Measurements from ENCODE around the gene MMUT. TPM values are rescaled to one million over a fixed set of nuclear protein-coding genes. Genes with fewer than 3 reads are reported as not detected.

Gene MMUT
- total RNA-seq, 1 donor from 2014 or later, result 10.9 TPM

DNA sequence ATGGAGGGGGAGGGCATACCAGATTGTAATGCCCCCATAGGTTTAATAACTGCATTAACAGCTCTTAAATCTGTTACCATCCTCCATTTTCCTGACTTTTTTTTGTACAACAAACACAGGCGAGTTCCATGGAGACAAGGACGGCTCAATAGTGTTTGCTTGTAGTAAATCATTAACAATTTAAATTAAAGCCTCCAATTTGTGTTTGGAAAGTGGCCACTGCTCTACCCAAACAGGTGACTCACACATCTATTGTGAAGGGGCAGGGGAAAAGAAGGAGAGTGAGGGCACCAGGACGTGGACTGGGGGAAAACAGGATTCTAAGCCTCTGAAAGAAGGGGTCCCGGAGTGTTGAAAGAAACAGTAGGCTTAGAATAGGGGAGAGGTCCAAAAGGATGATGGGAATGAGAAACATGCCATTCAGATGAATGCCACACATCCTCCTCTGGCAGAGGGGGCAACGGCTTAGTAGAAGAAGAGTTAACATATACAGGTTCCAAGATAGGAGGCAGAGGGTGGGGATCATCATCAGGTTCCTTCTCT lies 43.6 kb upstream of the MMUT start:
- no peak for TF ChIP-seq EZH2 (IDR thresholded peaks at IDR 0.05; ENCODE audit: insufficient read depth, low read length)
- TF ChIP-seq, protein P1, sequence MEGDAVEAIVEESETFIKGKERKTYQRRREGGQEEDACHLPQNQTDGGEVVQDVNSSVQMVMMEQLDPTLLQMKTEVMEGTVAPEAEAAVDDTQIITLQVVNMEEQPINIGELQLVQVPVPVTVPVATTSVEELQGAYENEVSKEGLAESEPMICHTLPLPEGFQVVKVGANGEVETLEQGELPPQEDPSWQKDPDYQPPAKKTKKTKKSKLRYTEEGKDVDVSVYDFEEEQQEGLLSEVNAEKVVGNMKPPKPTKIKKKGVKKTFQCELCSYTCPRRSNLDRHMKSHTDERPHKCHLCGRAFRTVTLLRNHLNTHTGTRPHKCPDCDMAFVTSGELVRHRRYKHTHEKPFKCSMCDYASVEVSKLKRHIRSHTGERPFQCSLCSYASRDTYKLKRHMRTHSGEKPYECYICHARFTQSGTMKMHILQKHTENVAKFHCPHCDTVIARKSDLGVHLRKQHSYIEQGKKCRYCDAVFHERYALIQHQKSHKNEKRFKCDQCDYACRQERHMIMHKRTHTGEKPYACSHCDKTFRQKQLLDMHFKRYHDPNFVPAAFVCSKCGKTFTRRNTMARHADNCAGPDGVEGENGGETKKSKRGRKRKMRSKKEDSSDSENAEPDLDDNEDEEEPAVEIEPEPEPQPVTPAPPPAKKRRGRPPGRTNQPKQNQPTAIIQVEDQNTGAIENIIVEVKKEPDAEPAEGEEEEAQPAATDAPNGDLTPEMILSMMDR (IDR thresholded peaks at IDR 0.05; ENCODE audit: insufficient read depth, low read depth, low read length), result no peak
- DNase-seq (ENCODE audit: low read depth), result no peak
- Mint-ChIP-seq H3K36me3 (ENCODE audit: low read depth, unreplicated experiment) (no peaks in the 10 kb centered on the region), H3K27me3 (ENCODE audit: low read depth, unreplicated experiment) (no peaks in the 10 kb centered on the region), H3K27ac (ENCODE audit: unreplicated experiment) (no peak overlapping the region), H3K4me1 (ENCODE audit: low read depth, unreplicated experiment) (no peaks in the 10 kb centered on the region), H3K9me3 (ENCODE audit: unreplicated experiment) (peaks cover 6% of the 10 kb centered on the region), H3K4me3 (ENCODE audit: unreplicated experiment) (no peak overlapping the region)
- H3K9me3 ChIP-seq (ENCODE audit: insufficient read depth, low read depth, low read length), result no peaks in the 10 kb centered on the region
- no peak overlapping the region for H2AFZ ChIP-seq (ENCODE audit: low read depth, low read length)
- no peaks in the 10 kb centered on the region for H3K79me2 ChIP-seq (ENCODE audit: insufficient read depth, low read length)
- no peaks in the 10 kb centered on the region for H3K36me3 ChIP-seq (ENCODE audit: insufficient read depth, low read length)
- H3K4me1 ChIP-seq (ENCODE audit: insufficient read depth, low read length), result no peaks in the 10 kb centered on the region
- H3K4me3 ChIP-seq (ENCODE audit: insufficient read depth, low read depth, low read length), result no peak overlapping the region
- no peaks in the 10 kb centered on the region for H3K27me3 ChIP-seq (ENCODE audit: insufficient read depth, low read length)
- FAIRE-seq, result no peak
- H4K20me1 ChIP-seq (ENCODE audit: insufficient read depth, low read length), result no peaks in the 10 kb centered on the region
- no peak overlapping the region for H3K9ac ChIP-seq (ENCODE audit: low read length)
- no peak overlapping the region for H3K4me2 ChIP-seq (ENCODE audit: low read length)
- H3K27ac ChIP-seq (ENCODE audit: low read depth, low read length), result no peak overlapping the region

DNA sequence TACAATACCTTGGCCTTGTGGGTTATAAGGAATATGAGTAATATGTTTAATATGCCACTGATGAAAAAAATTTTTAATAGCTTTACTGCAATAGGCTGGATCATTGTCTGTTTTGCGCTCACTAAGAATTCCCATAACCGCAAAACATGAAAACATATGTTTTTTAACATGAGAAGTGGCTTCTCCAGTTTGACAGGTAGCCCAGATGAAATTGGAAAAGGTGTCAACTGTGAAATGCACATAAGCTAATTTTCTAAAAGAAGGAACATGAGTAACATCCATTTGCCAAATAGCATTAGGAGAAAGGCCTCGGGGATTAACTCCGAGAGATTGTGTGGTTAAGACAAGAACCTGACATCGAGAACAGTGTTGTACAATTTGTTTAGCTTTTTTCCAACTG lies 41.6 kb upstream of the MMUT start:
- H3K4me1 Mint-ChIP-seq (ENCODE audit: low read depth, unreplicated experiment), result no peaks in the 10 kb centered on the region
- FAIRE-seq, result no peak
- no peaks in the 10 kb centered on the region for H3K36me3 Mint-ChIP-seq (ENCODE audit: low read depth, unreplicated experiment)
- no peak for DNase-seq (ENCODE audit: low read depth)
- no peaks in the 10 kb centered on the region for H4K20me1 ChIP-seq (ENCODE audit: insufficient read depth, low read length)
- no peaks in the 10 kb centered on the region for H3K36me3 ChIP-seq (ENCODE audit: insufficient read depth, low read length)
- H3K27me3 ChIP-seq (ENCODE audit: insufficient read depth, low read length), result no peaks in the 10 kb centered on the region
- no peaks in the 10 kb centered on the region for H3K9me3 ChIP-seq (ENCODE audit: insufficient read depth, low read depth, low read length)
- TF ChIP-seq, protein P1 (IDR thresholded peaks at IDR 0.05; ENCODE audit: insufficient read depth, low read depth, low read length), result no peak
- TF ChIP-seq EZH2 (IDR thresholded peaks at IDR 0.05; ENCODE audit: insufficient read depth, low read length), result no peak
- H3K79me2 ChIP-seq (ENCODE audit: insufficient read depth, low read length), result no peaks in the 10 kb centered on the region
- no peak overlapping the region for H3K4me3 Mint-ChIP-seq (ENCODE audit: unreplicated experiment)
- H3K4me3 ChIP-seq (ENCODE audit: insufficient read depth, low read depth, low read length), result no peak overlapping the region
- no peak overlapping the region for H3K27ac Mint-ChIP-seq (ENCODE audit: unreplicated experiment)
- peaks cover 6% of the 10 kb centered on the region for H3K9me3 Mint-ChIP-seq (ENCODE audit: unreplicated experiment)
- H3K27me3 Mint-ChIP-seq (ENCODE audit: low read depth, unreplicated experiment), result no peaks in the 10 kb centered on the region
- no peak overlapping the region for H3K4me2 ChIP-seq (ENCODE audit: low read length)
- no peak overlapping the region for H2AFZ ChIP-seq (ENCODE audit: low read depth, low read length)
- no peak overlapping the region for H3K9ac ChIP-seq (ENCODE audit: low read length)
- H3K27ac ChIP-seq (ENCODE audit: low read depth, low read length), result no peak overlapping the region
- no peaks in the 10 kb centered on the region for H3K4me1 ChIP-seq (ENCODE audit: insufficient read depth, low read length)

DNA sequence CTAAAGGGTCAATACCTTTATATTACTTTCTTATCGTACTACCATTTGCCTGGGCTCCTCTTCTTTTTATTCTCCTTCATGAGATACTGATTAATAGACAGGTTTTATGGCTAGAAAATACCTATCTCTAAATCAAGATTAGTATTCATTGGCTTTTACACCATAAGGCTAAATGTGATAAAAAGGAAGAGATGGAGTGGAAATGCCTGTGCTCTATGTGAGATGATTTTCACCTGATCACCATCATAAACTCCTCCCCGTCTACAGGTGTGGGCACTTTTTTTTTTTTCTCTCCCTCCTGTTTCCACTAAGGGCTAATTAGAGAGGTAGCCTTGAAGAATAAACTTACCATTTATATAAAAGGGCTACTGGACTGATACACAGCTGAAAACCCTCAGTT lies 36.6 kb upstream of the MMUT start, which contains the start of gene GLYATL3:
Gene GLYATL3 (plus strand): TSS at position 301 of the 400 bp plus-strand sequence. CDS start 12,068 bp downstream, outside the sequence.
- no peak for TF ChIP-seq EZH2 (IDR thresholded peaks at IDR 0.05; ENCODE audit: insufficient read depth, low read length)
- TF ChIP-seq, protein P1 (IDR thresholded peaks at IDR 0.05; ENCODE audit: insufficient read depth, low read depth, low read length), result no peak
- no peak for DNase-seq (ENCODE audit: low read depth)
- Mint-ChIP-seq H3K4me1 (ENCODE audit: low read depth, unreplicated experiment) (no peaks in the 10 kb centered on the region), H3K27ac (ENCODE audit: unreplicated experiment) (no peak within 1 kb of the TSS), H3K9me3 (ENCODE audit: unreplicated experiment) (no peaks in the 10 kb centered on the region), H3K27me3 (ENCODE audit: low read depth, unreplicated experiment) (no peaks in the 10 kb centered on the region), H3K4me3 (ENCODE audit: unreplicated experiment) (no peak within 1 kb of the TSS), H3K36me3 (ENCODE audit: low read depth, unreplicated experiment) (no peaks in the 10 kb centered on the region)
- Histone ChIP-seq H3K79me2 (ENCODE audit: insufficient read depth, low read length) (no peaks in the 10 kb centered on the region), H3K36me3 (ENCODE audit: insufficient read depth, low read length) (no peaks in the 10 kb centered on the region), H3K4me3 (ENCODE audit: insufficient read depth, low read depth, low read length) (no peak within 1 kb of the TSS), H3K27me3 (ENCODE audit: insufficient read depth, low read length) (no peaks in the 10 kb centered on the region), H4K20me1 (ENCODE audit: insufficient read depth, low read length) (no peaks in the 10 kb centered on the region), H3K4me2 (ENCODE audit: low read length) (no peak within 1 kb of the TSS), H3K27ac (ENCODE audit: low read depth, low read length) (no peak within 1 kb of the TSS), H3K4me1 (ENCODE audit: insufficient read depth, low read length) (no peaks in the 10 kb centered on the region), H2AFZ (ENCODE audit: low read depth, low read length) (no peak within 1 kb of the TSS), H3K9ac (ENCODE audit: low read length) (no peak within 1 kb of the TSS), H3K9me3 (ENCODE audit: insufficient read depth, low read depth, low read length) (no peaks in the 10 kb centered on the region)
- no peak for FAIRE-seq
